GM10847 (cell line): ENCODE results near the gene PARD6A.

Source experiments
- POLR2A ChIP-seq: IDR thresholded peaks from 2 replicates; pipeline ENCODE4 v1.6.1; 2011; ENCODE audit not compliant: insufficient read length; ENCODE audit errors: extremely low read depth

PARD6A gene

GRCh38 chr16:67650023-67650422 is 10.7 kb upstream of the PARD6A start:
- TF ChIP-seq POLR2A, result no peak

- TF ChIP-seq POLR2A, result no peak
Observed at GRCh38 chr16:67651039-67651438, 9.7 kb upstream of the PARD6A start.

- TF ChIP-seq POLR2A, result no peak
Observed at GRCh38 chr16:67651847-67652246, 8.9 kb upstream of the PARD6A start.

- TF ChIP-seq POLR2A, result no peak
Observed at GRCh38 chr16:67652578-67653127, 8.1 kb upstream of the PARD6A start.

GRCh38 chr16:67653128-67653788 is 7.5 kb upstream of the PARD6A start:
- no peak for TF ChIP-seq POLR2A

GRCh38 chr16:67653789-67654402 is 6.9 kb upstream of the PARD6A start:
- no peak for TF ChIP-seq POLR2A

GRCh38 chr16:67654403-67654911 is 6.3 kb upstream of the PARD6A start:
- TF ChIP-seq POLR2A, result no peak

- no peak for TF ChIP-seq POLR2A
Observed at GRCh38 chr16:67655363-67655762, 5.4 kb upstream of the PARD6A start.

GRCh38 chr16:67656344-67657016 is 4.3 kb upstream of the PARD6A start:
- no peak for TF ChIP-seq POLR2A

- no peak for TF ChIP-seq POLR2A
Observed at GRCh38 chr16:67657017-67657608, 3.6 kb upstream of the PARD6A start.

- TF ChIP-seq POLR2A, result no peak
Observed at GRCh38 chr16:67657751-67658518, 2.8 kb upstream of the PARD6A start.

- no peak for TF ChIP-seq POLR2A
Observed at GRCh38 chr16:67658849-67659674, 1.7 kb upstream of the PARD6A start.

- peak; percentile 78 for TF ChIP-seq POLR2A
Observed at GRCh38 chr16:67659675-67660563, 841 bp upstream of the PARD6A start, which contains the start of gene ACD. Gene ACD, minus strand, starts transcription at chr16:67660260. Its CDS starts 40 bp downstream, at chr16:67660220.
